GM19193 (cell line): ENCODE measurements around the gene TTLL9.

Experiments
- POLR2A ChIP-seq: IDR thresholded peaks from 4 replicates; pipeline ENCODE4 v1.6.1; 2011; ENCODE audit not compliant: insufficient read depth, insufficient read length; ENCODE audit errors: extremely low read depth

Gene TTLL9

GRCh38 chr20:31833931-31834521 lies 36.4 kb upstream of the TTLL9 start:
- no peak for TF ChIP-seq POLR2A

- TF ChIP-seq POLR2A = no peak
Measured at GRCh38 chr20:31835554-31835953, 34.9 kb upstream of the TTLL9 start.

- no peak for TF ChIP-seq POLR2A
Measured at GRCh38 chr20:31835977-31836852, 34.2 kb upstream of the TTLL9 start.

- no peak for TF ChIP-seq POLR2A
Measured at GRCh38 chr20:31836853-31837608, 33.4 kb upstream of the TTLL9 start.

GRCh38 chr20:31837896-31838397 lies 32.5 kb upstream of the TTLL9 start:
- TF ChIP-seq POLR2A = no peak

- TF ChIP-seq POLR2A = no peak
Measured at GRCh38 chr20:31838646-31839292, 31.7 kb upstream of the TTLL9 start.

GRCh38 chr20:31839782-31840487 lies 30.5 kb upstream of the TTLL9 start:
- TF ChIP-seq POLR2A = no peak

GRCh38 chr20:31840906-31841816 lies 29.3 kb upstream of the TTLL9 start:
- TF ChIP-seq POLR2A = no peak

- no peak for TF ChIP-seq POLR2A
Measured at GRCh38 chr20:31841928-31842327, 28.5 kb upstream of the TTLL9 start.

GRCh38 chr20:31842471-31843157 lies 27.8 kb upstream of the TTLL9 start:
- no peak for TF ChIP-seq POLR2A

GRCh38 chr20:31843288-31843687 lies 27.1 kb upstream of the TTLL9 start:
- TF ChIP-seq POLR2A = no peak

- no peak for TF ChIP-seq POLR2A
Measured at GRCh38 chr20:31843881-31844280, 26.6 kb upstream of the TTLL9 start.
